HepG2 (cell line): ENCODE measurements around the gene CYB5A. TPM values are rescaled to one million over a fixed set of nuclear protein-coding genes. Genes with fewer than 3 reads are reported as not detected.

Experiments
- FLYWCH1 ChIP-seq: sonication (generic); formaldehyde crosslinking; IDR thresholded peaks from 2 replicates; pipeline ENCODE4 v1.8.1; 2023; ENCODE audit warnings: mild to moderate bottlenecking, missing genetic modification reagents
- FOXM1 ChIP-seq: sonication (generic); formaldehyde crosslinking; IDR thresholded peaks from 2 replicates; pipeline ENCODE4 v1.5.0; 2020; ENCODE audit warnings: missing genetic modification reagents
- HIC2 ChIP-seq: sonication (generic); formaldehyde crosslinking; IDR thresholded peaks from 2 replicates; pipeline ENCODE4 v1.9.0; 2022; ENCODE audit warnings: low read depth, missing genetic modification reagents
- HNF4G ChIP-seq, 2 experiments: sonication (generic) in 1 of 2; formaldehyde crosslinking in 1 of 2; IDR thresholded peaks; 2 replicates each; pipeline versions ENCODE4 v1.4.0 to v1.6.1; 2011 to 2020; ENCODE audit warnings: borderline replicate concordance in 2 of 2, low read depth in 2 of 2, mild to moderate bottlenecking in 2 of 2, low read length in 1 of 2, missing genetic modification reagents in 1 of 2, moderate library complexity in 1 of 2
- HNRNPUL1 ChIP-seq: fragments of 200-400 bp; formaldehyde crosslinking; IDR thresholded peaks from 2 replicates; pipeline ENCODE4 v1.6.1; 2017; ENCODE audit warnings: low read depth, mild to moderate bottlenecking, low read length, moderate library complexity
- HOXA5 ChIP-seq: sonication (generic); formaldehyde crosslinking; IDR thresholded peaks from 2 replicates; pipeline ENCODE4 v1.4.0; 2020; ENCODE audit warnings: missing genetic modification reagents
- IRF1 ChIP-seq: sonication (generic); formaldehyde crosslinking; IDR thresholded peaks from 2 replicates; pipeline ENCODE4 v1.4.0; 2020; ENCODE audit warnings: low read depth, mild to moderate bottlenecking, missing genetic modification reagents
- JARID2 ChIP-seq: sonication (generic); formaldehyde crosslinking; IDR thresholded peaks from 2 replicates; pipeline ENCODE4 v1.8.1; 2023; ENCODE audit warnings: missing genetic modification reagents, inconsistent platforms; ENCODE audit not compliant: insufficient replicate concordance
- KDM2A ChIP-seq: sonication (generic); formaldehyde crosslinking; IDR thresholded peaks from 2 replicates; pipeline ENCODE4 v1.4.0; 2020; ENCODE audit warnings: low read depth, missing genetic modification reagents, borderline replicate concordance
- KMT2A ChIP-seq: sonication (generic); formaldehyde crosslinking; IDR thresholded peaks from 2 replicates; pipeline ENCODE4 v1.4.0; 2020; ENCODE audit warnings: missing genetic modification reagents
- MTA1 ChIP-seq: sonication (generic); formaldehyde crosslinking; IDR thresholded peaks from 2 replicates; pipeline ENCODE4 v1.4.0; 2020; ENCODE audit warnings: missing genetic modification reagents, mild to moderate bottlenecking, borderline replicate concordance
- PHF21A ChIP-seq: sonication (generic); formaldehyde crosslinking; IDR thresholded peaks from 2 replicates; pipeline ENCODE4 v1.5.0; 2020; ENCODE audit warnings: mild to moderate bottlenecking, missing genetic modification reagents
- PHF8 ChIP-seq: sonication (generic); formaldehyde crosslinking; IDR thresholded peaks from 2 replicates; pipeline ENCODE4 v1.5.0; 2020; ENCODE audit warnings: missing genetic modification reagents
- SMC3 ChIP-seq: IDR thresholded peaks from 2 replicates; pipeline ENCODE4 v1.6.1; 2011; ENCODE audit warnings: low read length, improper control_type of control experiment
- TCF12 ChIP-seq, 2 experiments: fragments of 450-650 bp in 1 of 2; sonication (generic) in 1 of 2; formaldehyde crosslinking in 1 of 2; IDR thresholded peaks; 2 replicates each; pipeline versions ENCODE4 v1.6.1 to v1.8.0; 2017 to 2022; ENCODE audit warnings: antibody characterized with exemption in 1 of 2, mild to moderate bottlenecking in 1 of 2, missing genetic modification reagents in 1 of 2, moderate library complexity in 1 of 2
- TCF7 ChIP-seq: sonication (generic); IDR thresholded peaks from 2 replicates; pipeline ENCODE4 v1.6.1; 2016; ENCODE audit warnings: antibody characterized with exemption, low read depth
- TRIM24 ChIP-seq: sonication (generic); formaldehyde crosslinking; IDR thresholded peaks from 2 replicates; pipeline ENCODE4 v1.8.0; 2022; ENCODE audit warnings: mild to moderate bottlenecking, missing genetic modification reagents
- ZBTB2 ChIP-seq: sonication (generic); formaldehyde crosslinking; IDR thresholded peaks from 2 replicates; pipeline ENCODE4 v1.8.0; 2022; ENCODE audit warnings: low read depth, missing genetic modification reagents
- ZEB1 ChIP-seq: IDR thresholded peaks from 2 replicates; pipeline ENCODE4 v1.6.1; 2012; ENCODE audit warnings: mild to moderate bottlenecking, low read depth, inconsistent platforms; ENCODE audit not compliant: insufficient replicate concordance
- ZFP82 ChIP-seq: sonication (generic); formaldehyde crosslinking; IDR thresholded peaks from 2 replicates; pipeline ENCODE4 v1.5.1; 2020; ENCODE audit warnings: mild to moderate bottlenecking, missing genetic modification reagents, borderline replicate concordance
- ZMAT3 ChIP-seq: sonication (generic); formaldehyde crosslinking; conservative IDR thresholded peaks from 2 replicates; pipeline ENCODE4 v1.7.0; 2021; ENCODE audit warnings: missing genetic modification reagents
- ZNF225 ChIP-seq: sonication (generic); formaldehyde crosslinking; IDR thresholded peaks from 2 replicates; pipeline ENCODE4 v1.4.0; 2020; ENCODE audit warnings: mild to moderate bottlenecking, missing genetic modification reagents
- ZNF234 ChIP-seq: sonication (generic); formaldehyde crosslinking; conservative IDR thresholded peaks from 2 replicates; pipeline ENCODE4 v1.5.1; 2020; ENCODE audit warnings: mild to moderate bottlenecking, missing genetic modification reagents
- ZNF34 ChIP-seq: sonication (generic); formaldehyde crosslinking; IDR thresholded peaks from 2 replicates; pipeline ENCODE4 v1.4.0; 2020; ENCODE audit warnings: mild to moderate bottlenecking, missing genetic modification reagents, borderline replicate concordance
- ZNF747 ChIP-seq: sonication (generic); formaldehyde crosslinking; IDR thresholded peaks from 2 replicates; pipeline ENCODE4 v1.8.1; 2023; ENCODE audit warnings: missing genetic modification reagents, mild to moderate bottlenecking, borderline replicate concordance
- ZNF777 ChIP-seq: sonication (generic); formaldehyde crosslinking; IDR thresholded peaks from 2 replicates; pipeline ENCODE4 v1.4.0; 2020; ENCODE audit warnings: missing genetic modification reagents
- ZSCAN29 ChIP-seq: sonication (generic); formaldehyde crosslinking; conservative IDR thresholded peaks from 2 replicates; pipeline ENCODE4 v1.4.0; 2020; ENCODE audit warnings: mild to moderate bottlenecking, missing genetic modification reagents
- polyA plus RNA-seq, 8 experiments: library from polyadenylated mRNA; depleted of rRNA in 3 of 8; stranded (reverse) in 7 of 8; unstranded in 1 of 8; fragments of >200 nt; fragmentation: Illumina TruSeq in 4 of 8; extraction: Trizol in 4 of 8; gene quantifications; 2 replicates each; pipeline versions ENCODE4 v1.2.1 to v1.2.3, GENCODE V29; 2011 to 2016; ENCODE audit warnings: low read depth in 4 of 8, missing spikeins in 1 of 8, mixed read lengths in 1 of 8; ENCODE audit not compliant: insufficient read depth in 1 of 8
- total RNA-seq, 5 experiments: library from RNA; depleted of rRNA; stranded (reverse); fragments of >200 nt; fragmentation: Illumina TruSeq; extraction: Trizol; gene quantifications; 2 replicates each; pipeline ENCODE4 v1.2.3, GENCODE V29; 2016; ENCODE audit warnings: low read depth in 1 of 5

Gene CYB5A
- total and polyA plus RNA-seq, 2 of the 13 experiments (the other 11 are each of a cell fraction or from before 2014, with no cell fraction given) = 215 to 356 TPM

- TF ChIP-seq FOXM1 (CRISPR knock-in tag) (no peak), HOXA5 (CRISPR knock-in tag) (0 out of 2 replicates have a peak, but pooled peaks have one; percentile 23), ZNF777 (CRISPR knock-in tag) (0 out of 2 replicates have a peak, but pooled peaks have one; percentile 14), MTA1 (peak; percentile 89), ZNF234 (CRISPR knock-in tag) (no peak), TCF12 (IDR thresholded peaks at IDR 0.05) (no peak), TCF12 (CRISPR knock-in tag; IDR thresholded peaks at IDR 0.05) (no peak), ZMAT3 (CRISPR knock-in tag) (0 out of 2 replicates have a peak, but pooled peaks have one; percentile 62), IRF1 (CRISPR knock-in tag) (no peak), ZNF225 (CRISPR knock-in tag) (0 out of 2 replicates have a peak, but pooled peaks have one; percentile 13), ZNF747 (CRISPR knock-in tag) (no peak), ZEB1 (peak; percentile 100), ZNF34 (CRISPR knock-in tag) (no peak), TCF7 (no peak), PHF8 (CRISPR knock-in tag) (peak; percentile 52; the same call in 1 of the 2 replicates), KDM2A (CRISPR knock-in tag) (peak; percentile 62; the same call in 1 of the 2 replicates), SMC3 (no peak), HNF4G (IDR thresholded peaks at IDR 0.05; ENCODE audit: borderline replicate concordance, low read depth, low read length) (no peak), HNF4G (CRISPR knock-in tag; IDR thresholded peaks at IDR 0.05; ENCODE audit: borderline replicate concordance, low read depth) (no peak), HIC2 (CRISPR knock-in tag) (no peak; the same call in 1 of the 2 replicates), ZFP82 (no peak), KMT2A (CRISPR knock-in tag) (peak; percentile 42; the same call in 1 of the 2 replicates), PHF21A (no peak), TRIM24 (CRISPR knock-in tag) (no peak), JARID2 (CRISPR knock-in tag) (no peak), ZBTB2 (no peak), FLYWCH1 (CRISPR knock-in tag) (no peak), ZSCAN29 (CRISPR knock-in tag) (no peak), HNRNPUL1 (no peak)
Observed at GRCh38 chr18:74290794-74291471, 830 bp downstream of the CYB5A start (continued).
